GM19324 (cell line): ENCODE measurements around the gene FOXN3.
"Not testable (repeated sequence)": the region's sequence is repeated elsewhere in the genome, so short reads cannot be mapped to it uniquely, and the experiment has no call there.

ENCODE experiments used
- ATAC-seq: cut with Tn5 transposase; IDR thresholded peaks from one replicate; pipeline ENCODE4 v1.9.1; 2021; ENCODE audit warnings: mild to moderate bottlenecking, moderate library complexity; ENCODE audit not compliant: unreplicated experiment, low FRiP score

The FOXN3 gene

DNA sequence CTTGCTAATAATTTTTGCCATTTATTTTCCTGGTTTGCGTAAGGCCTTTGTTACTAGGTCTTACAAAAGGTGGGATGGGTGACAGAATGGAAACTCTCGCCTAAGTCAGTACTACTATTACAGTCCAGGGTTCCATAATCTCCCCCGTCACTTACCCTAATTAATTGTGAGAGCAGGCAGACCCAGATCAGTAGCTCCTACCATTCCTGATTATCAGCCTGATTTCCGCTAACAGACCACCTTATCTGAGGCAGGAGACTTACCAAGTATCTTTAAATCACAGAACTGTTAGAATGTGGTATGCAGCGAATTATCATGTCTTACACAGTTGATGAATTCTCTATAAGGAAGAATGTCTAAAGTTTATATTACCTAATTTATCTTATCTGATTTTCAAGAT, 234.7 kb downstream of the FOXN3 start:
- no peak for ATAC-seq

DNA sequence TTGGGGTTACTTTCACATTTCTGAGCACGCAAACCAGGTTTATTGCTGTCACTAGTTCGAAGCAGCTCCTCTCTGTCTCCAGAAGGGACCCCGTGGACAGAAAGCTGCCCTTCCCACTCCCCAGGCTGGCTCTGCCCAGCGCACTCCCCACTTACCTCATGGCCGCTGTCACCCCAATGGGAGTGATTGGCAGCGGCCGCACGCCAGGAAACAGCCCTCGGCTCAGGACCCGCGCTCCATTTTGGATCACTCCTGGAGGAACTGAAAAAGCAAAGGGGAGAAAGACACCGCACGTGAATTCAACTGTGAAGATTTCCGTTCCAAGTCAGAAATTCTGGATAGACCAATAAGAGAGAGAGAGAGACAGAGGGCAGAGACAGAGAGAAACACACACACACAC, 236.5 kb downstream of the FOXN3 start:
- no peak for ATAC-seq

DNA sequence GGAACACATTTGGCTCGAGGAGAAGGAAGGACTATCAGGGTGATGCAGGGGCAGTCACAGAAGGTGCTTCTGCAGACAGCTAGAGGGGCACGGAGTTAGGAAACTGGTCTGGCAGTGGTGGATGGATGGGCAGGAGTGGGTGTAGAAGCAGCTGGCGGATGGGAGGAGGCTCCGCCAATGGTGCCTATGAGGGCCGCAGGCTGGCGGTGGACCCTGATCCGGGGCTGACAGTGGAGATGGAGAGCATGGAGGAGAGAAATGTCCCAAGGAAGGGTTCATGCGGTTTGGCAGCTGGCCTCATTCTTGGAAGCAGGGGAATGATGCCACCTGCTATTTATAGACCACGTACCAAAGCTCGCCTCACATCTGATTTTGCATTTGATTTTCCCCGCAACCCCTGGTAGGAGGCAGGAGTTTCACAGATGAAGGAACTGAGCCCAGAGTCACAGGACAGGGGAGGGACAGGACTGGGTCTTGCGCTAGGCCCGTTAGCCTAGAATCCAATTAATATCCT, 237.1 kb downstream of the FOXN3 start:
- ATAC-seq = no peak

DNA sequence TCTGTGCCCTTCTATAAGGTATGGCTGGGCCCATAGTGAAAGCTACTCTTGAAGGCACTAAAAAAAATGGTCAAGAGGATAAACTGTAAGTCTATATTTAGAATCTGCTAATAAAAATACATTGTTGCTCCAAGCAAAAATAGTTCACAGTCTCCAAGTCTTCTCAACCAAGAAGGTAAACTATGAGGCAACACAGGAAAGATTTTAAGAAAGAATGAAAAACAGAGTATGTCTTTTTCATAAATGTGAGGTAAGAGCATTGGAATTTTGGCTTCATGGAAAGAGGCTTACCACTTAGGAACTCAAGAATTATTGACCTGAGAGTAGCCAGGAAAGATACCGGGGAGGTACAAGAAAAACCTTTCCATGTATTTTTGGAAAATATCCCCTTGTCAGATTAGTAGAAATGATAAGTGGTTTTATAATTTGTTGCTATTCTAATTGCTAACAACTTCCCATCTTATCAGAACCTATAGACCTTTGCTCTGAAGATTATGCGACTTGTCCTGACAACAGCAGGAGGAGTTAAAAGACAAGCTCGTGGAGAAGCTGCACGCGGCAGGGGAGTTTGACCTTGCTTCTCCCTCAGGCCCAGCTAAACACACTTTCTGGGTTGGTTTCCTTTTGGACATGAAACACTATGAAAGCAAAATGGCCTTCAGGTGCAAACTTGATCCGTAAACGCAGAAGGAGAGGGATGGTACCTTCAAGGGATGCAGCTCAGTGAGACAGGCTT, 238.1 kb downstream of the FOXN3 start:
- no peak for ATAC-seq

- no peak for ATAC-seq
Measured at GRCh38 chr14:89178376-89178775, 238.7 kb downstream of the FOXN3 start.

GRCh38 chr14:89175881-89176799, 240.9 kb downstream of the FOXN3 start:
- no peak for ATAC-seq

DNA sequence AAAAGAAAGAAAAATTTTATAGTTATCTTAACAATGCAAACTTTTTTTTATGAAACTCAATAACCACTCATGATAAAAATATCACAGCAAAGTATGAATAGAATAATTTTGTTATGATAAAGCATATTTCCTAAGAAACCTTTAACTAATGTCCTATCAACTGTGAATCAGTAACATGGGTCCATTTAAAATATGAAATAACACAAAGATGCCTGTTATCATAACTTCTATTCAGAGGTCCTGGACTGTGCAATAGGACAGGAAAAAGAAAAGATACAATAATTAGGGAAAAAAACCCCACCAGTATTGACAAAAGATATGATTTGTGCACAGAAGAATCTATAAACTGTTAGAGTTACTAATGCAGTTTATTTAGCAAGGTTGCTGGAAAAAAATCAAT, 245.4 kb downstream of the FOXN3 start:
- ATAC-seq = no peak

- no peak for ATAC-seq
Measured at GRCh38 chr14:89171168-89171567, 245.9 kb downstream of the FOXN3 start.

DNA sequence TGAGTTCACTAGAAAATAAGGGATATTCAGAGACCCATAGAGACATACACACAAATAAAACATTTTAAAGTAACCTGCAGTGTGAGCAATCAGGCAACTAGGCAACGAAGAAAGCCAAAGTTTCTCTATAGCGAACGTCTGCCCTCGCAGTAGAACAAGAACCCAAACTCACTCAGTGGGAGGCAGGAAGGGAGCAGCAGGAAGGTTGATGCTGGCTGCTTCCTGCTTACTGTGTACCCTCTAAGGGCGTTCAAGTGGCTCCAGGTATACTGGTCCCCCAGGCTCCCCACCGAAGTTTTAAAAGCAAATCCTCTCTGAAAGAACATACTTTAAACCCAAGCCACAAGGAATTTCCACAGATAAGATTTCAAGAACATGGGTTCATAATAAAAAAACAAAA, 249.3 kb downstream of the FOXN3 start:
- ATAC-seq = no peak

DNA sequence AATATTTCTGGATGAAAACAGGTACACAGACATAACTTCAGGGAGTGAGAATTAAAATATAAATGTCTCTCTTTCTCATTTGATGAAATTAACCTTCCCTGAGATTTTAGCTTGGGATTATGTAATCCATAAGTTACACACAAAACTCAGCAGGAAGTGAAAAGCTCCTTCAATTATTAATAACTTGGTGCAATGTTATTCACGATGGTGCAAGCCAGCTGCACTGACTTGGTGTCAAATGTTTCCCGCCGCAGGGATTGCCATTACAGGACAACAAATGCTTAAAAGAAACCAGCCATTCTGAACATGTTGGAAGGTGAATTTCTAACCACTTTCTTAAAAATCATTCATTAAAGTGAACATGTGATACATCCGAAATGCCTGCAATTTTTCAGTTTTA, 250.4 kb downstream of the FOXN3 start:
- ATAC-seq = no peak

- peak; percentile 64 for ATAC-seq
Measured at GRCh38 chr14:89165189-89166181, 251.5 kb downstream of the FOXN3 start.

DNA sequence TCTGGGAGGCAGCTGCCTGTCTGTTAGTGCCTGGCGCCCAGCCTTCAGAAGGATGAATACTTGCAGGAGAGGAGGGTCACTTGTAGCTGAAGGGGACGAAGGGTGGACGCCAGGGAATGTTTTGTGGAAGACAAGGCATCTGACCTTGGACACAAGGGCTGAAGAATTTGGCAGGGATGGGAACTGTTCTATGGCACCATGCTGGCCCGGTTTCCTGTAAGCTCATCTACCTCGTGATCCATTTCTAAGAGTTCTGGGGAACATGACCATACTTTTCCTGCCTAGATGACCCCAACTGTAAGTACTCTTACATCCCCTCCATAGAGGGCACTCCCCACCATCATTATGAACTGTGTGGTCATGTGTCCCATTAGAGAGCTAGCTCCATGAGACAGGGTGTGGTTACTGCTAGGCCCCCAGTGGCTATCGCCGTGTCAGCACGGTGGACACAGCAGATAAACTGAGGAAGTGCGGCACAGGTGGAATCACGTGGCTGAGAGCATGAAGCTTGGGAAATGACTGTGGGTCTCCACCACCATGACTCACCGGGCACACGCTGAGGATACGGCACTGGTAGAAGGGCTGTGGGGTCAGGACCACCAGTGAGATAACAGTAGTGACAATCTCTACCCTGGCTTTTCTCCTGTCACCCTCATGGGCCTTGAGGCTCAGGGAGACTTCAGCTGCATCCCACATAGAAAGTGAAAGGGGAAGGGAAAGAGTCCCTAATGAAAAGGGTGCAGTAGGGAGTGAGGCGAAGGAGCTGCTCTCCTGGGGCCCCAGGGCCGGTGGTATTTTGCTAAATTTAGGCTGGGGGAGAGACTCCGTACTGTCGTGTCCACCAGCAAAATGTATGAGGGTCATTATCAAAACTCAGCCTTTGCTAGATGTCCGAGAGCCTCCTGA, 252.6 kb downstream of the FOXN3 start:
- ATAC-seq = peak; percentile 18

DNA sequence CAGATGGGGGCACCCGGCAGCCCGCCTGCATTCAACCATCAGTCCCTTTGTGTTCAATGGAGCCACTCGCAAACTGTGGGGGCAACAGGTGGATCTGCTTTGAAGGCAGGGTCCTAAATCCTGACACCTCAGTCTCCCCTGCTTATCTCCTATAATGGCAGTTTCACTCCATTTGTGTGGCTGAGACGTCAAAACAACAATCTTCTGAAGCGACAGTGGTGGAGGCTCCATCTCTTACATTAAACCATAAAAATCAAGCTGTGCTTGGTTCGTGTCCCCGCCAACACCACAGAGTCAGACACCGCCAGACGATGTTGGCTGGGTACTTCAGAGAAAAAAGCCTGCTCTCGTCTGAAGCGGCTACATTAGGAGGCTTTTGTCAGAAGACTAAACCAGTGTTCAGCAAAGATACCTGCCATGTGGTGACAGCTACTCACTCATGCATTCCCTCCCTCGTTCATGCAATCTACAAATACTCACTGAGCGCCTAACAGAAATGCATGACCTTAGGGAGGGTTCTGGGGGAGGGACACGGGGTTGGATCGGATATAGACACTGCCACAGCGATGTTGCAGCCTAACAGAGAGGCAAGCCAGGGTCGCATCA, 253.9 kb downstream of the FOXN3 start:
- ATAC-seq = no peak

GRCh38 chr14:89162586-89162985, 254.4 kb downstream of the FOXN3 start:
- no peak for ATAC-seq

DNA sequence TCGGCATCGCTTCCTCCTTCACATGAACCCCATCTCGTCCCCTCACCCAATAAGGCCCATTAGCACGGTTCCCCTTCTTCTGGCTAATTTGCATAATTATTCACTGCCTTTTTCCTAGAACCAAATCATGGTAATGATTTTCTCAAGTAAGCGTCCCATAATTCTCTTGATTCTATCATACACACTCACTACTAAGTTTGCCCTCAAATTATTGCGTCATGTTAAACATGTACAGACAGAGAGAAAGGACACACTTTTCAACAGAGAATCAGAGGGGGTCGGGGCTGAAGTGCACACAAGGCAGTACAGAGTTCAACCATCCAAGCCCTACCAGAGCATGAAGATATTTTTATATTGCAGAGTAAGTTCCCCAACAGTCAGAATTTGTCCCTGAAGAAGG, 256.6 kb downstream of the FOXN3 start:
- no peak for ATAC-seq

GRCh38 chr14:89158701-89159100, 258.3 kb downstream of the FOXN3 start:
- no peak for ATAC-seq

GRCh38 chr14:89158104-89158503, 258.9 kb downstream of the FOXN3 start:
- not testable (repeated sequence) for ATAC-seq

DNA sequence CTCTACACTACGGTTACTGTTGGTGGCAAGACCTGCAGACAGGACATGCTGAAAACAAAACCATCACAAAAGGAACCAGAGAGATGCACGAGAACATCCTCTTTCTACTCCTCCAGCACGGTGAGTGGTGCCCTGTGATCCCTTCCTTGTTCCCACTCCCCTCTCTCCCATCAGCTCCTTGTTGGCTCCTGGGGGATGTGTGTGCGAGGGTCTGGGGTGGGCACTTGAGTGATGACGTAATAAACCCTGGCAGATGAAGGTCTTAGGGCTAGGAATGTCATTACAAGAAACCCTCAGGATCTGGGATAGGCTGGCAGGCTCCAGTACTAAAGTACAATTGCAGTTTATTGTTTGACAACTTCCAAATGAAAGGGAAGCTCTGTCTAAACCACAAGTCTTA, 261.5 kb downstream of the FOXN3 start:
- no peak for ATAC-seq

DNA sequence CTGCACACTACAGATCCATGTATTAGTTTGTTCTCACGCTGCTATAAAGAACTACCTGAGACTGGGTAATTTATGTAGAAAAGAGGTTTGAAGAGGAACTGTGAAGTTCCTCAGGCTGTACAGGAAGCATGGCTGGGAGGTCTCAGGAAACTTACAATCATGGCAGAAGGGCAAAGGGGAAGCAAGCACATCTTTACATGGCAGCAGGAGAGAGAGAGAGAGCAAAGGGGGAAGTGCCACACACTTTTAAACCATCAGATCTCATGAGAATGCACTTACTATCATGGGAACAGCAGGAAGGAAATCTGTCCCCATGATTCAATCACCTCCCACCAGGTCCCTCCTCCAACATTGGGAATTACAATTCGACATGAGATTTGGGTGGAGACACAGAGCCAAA, 265.3 kb downstream of the FOXN3 start:
- not testable (repeated sequence) for ATAC-seq
